ENCODE results near the gene SLC22A5. TPM values are rescaled to one million over a fixed set of nuclear protein-coding genes. Genes with fewer than 3 reads are reported as not detected.
"Not testable (repeated sequence)": the region's sequence is repeated elsewhere in the genome, so short reads cannot be mapped to it uniquely, and the experiment has no call there.

The SLC22A5 gene
- total RNA-seq, 2 donors from 2014 or later: 26.2 to 37.5 TPM

DNA sequence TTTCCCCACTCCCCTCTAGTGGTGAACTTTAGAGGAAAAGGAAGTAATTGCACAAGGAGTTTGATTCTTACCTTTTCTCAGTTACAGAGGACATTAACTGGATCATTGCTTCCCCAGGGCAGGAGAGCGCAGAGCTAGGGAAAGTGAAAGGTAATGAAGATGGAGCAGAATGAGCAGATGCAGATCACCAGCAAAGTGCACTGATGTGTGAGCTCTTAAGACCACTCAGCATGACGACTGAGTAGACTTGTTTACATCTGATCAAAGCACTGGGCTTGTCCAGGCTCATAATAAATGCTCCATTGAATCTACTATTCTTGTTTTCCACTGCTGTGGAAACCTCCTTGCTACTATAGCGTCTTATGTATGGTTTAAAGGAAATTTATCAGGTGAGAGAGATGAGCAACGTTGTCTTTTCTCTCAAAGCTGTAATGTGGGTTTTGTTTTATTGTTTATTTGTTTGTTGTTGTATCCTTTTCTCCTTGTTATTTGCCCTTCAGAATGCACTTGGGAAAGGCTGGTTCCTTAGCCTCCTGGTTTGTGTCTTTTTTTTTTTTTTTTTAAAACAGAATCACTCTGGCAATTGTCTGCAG lies 25.3 kb downstream of the SLC22A5 start:
- Histone ChIP-seq H3K4me1 (replicated peaks) (no peaks in the 10 kb centered on the region), H3K36me3 (no peaks in the 10 kb centered on the region), H3K9me3 (no peaks in the 10 kb centered on the region), H3K27me3 (replicated peaks; ENCODE audit: insufficient read depth) (no peaks in the 10 kb centered on the region), H3K4me3 (no peak overlapping the region), H3K27ac (no peak overlapping the region)
- intact Hi-C loops (cut with DNase I): no loop called here
- DNase-seq (ENCODE audit: low spot score): no peak
- TF ChIP-seq POLR2AphosphoS5 (IDR thresholded peaks at IDR 0.05) (no peak), POLR2A (IDR thresholded peaks at IDR 0.05) (no peak), CTCF (IDR thresholded peaks at IDR 0.05) (no peak)
- WGBS: 50% methylated on average over 4 of the region's 4 CpGs

- intact Hi-C loops (cut with DNase I): no loop called here
- WGBS: 63% methylated on average over 1 of the region's 1 CpG
- no peaks in the 10 kb centered on the region for H3K4me1 ChIP-seq (replicated peaks)
Observed at GRCh38 chr5:132396589-132397031, 27.1 kb downstream of the SLC22A5 start.

GRCh38 chr5:132397224-132397623 lies 27.7 kb downstream of the SLC22A5 start:
- no peak for DNase-seq (ENCODE audit: low spot score)
- 96% methylated on average over 2 of the region's 2 CpGs for WGBS
- TF ChIP-seq POLR2AphosphoS5 (IDR thresholded peaks at IDR 0.05): no peak
- TF ChIP-seq POLR2A (IDR thresholded peaks at IDR 0.05): no peak
- TF ChIP-seq CTCF (IDR thresholded peaks at IDR 0.05): no peak
- Histone ChIP-seq H3K9me3 (no peaks in the 10 kb centered on the region), H3K36me3 (no peaks in the 10 kb centered on the region), H3K27me3 (replicated peaks; ENCODE audit: insufficient read depth) (no peaks in the 10 kb centered on the region), H3K27ac (no peak overlapping the region), H3K4me3 (no peak overlapping the region), H3K4me1 (replicated peaks) (no peaks in the 10 kb centered on the region)
- intact Hi-C loops (cut with DNase I): no loop called here

More at GRCh38 chr5:132396589-132397031, 27.1 kb downstream of the SLC22A5 start:
- no peaks in the 10 kb centered on the region for H3K36me3 ChIP-seq
- DNase-seq (ENCODE audit: low spot score): no peak
- no peak for TF ChIP-seq POLR2AphosphoS5 (IDR thresholded peaks at IDR 0.05)
- no peak for TF ChIP-seq CTCF (IDR thresholded peaks at IDR 0.05)
- TF ChIP-seq POLR2A (IDR thresholded peaks at IDR 0.05): no peak
- H3K27me3 ChIP-seq (replicated peaks; ENCODE audit: insufficient read depth): no peaks in the 10 kb centered on the region
- no peaks in the 10 kb centered on the region for H3K9me3 ChIP-seq
- H3K27ac ChIP-seq: no peak overlapping the region
- H3K4me3 ChIP-seq: no peak overlapping the region

DNA sequence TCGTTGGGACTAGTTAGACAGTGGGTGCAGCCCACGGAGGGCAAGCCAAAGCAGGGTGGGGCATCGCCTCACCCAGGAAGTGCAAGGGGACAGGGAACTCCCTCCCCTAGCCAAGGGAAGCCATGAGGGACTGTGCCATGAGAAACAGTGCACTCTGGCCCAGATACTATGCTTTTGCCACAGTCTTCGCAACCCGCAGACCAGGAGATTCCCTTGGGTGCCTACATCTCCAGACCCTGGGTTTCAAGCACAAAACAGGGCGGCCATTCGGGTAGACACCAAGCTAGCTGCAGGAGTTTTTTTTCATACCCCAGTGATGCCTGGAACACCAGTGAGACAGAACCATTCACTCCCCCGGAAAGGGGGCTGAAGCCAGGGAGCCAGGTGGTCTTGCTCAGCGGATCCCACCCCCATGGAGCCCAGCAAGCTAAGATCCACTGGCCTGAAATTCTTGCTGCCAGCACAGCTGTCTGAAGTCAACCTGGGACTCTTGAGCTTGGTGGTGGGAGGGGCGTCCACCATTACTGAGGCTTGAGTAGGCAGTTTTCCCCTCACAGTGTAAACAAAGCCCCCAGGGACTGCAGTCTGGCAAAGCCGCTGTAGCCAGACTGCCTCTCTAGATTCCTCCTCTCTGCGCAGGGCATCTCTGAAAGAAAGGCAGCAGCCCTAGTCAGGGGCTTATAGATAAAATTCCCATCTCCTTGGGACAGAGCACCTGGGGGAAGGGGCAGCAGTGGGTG lies 28.6 kb downstream of the SLC22A5 start:
- intact Hi-C loops (cut with DNase I): not testable (repeated sequence)
- WGBS: 82% methylated on average over 12 of the region's 12 CpGs

GRCh38 chr5:132404041-132404440 lies 34.5 kb downstream of the SLC22A5 start:
- intact Hi-C loops (cut with DNase I); H3K27ac ChIP-seq; H3K27me3 ChIP-seq (replicated peaks; ENCODE audit: insufficient read depth); H3K9me3 ChIP-seq; H3K36me3 ChIP-seq; DNase-seq (ENCODE audit: low spot score); H3K4me3 ChIP-seq; H3K4me1 ChIP-seq (replicated peaks): not testable (repeated sequence)
- WGBS: 89% methylated on average over 2 of the region's 2 CpGs

More for the DNA sequence above, 28.6 kb downstream of the SLC22A5 start:
- H3K27me3 ChIP-seq (replicated peaks; ENCODE audit: insufficient read depth); H3K4me3 ChIP-seq; H3K36me3 ChIP-seq; H3K9me3 ChIP-seq; H3K27ac ChIP-seq; DNase-seq (ENCODE audit: low spot score); H3K4me1 ChIP-seq (replicated peaks): not testable (repeated sequence)

GRCh38 chr5:132405646-132406045 lies 36.1 kb downstream of the SLC22A5 start:
- intact Hi-C loops (cut with DNase I): no loop called here
- TF ChIP-seq POLR2AphosphoS5 (IDR thresholded peaks at IDR 0.05) (no peak), CTCF (IDR thresholded peaks at IDR 0.05) (no peak), POLR2A (IDR thresholded peaks at IDR 0.05) (no peak)
- Histone ChIP-seq H3K4me1 (replicated peaks) (no peaks in the 10 kb centered on the region), H3K27ac (no peak overlapping the region), H3K9me3 (no peaks in the 10 kb centered on the region), H3K27me3 (replicated peaks; ENCODE audit: insufficient read depth) (no peaks in the 10 kb centered on the region), H3K4me3 (no peak overlapping the region), H3K36me3 (no peaks in the 10 kb centered on the region)
- no peak for DNase-seq (ENCODE audit: low spot score)
- 82% methylated on average over 1 of the region's 1 CpG for WGBS

Measured in prostate gland (tissue), 2 donors.